GM18870 (cell line): ENCODE results near the gene GRAMD1C.
"Not testable (repeated sequence)": the region's sequence is repeated elsewhere in the genome, so short reads cannot be mapped to it uniquely, and the experiment has no call there.

Experiments used
- ATAC-seq: cut with Tn5 transposase; IDR thresholded peaks from one replicate; pipeline ENCODE4 v1.9.1; 2021; ENCODE audit warnings: moderate library complexity; ENCODE audit not compliant: unreplicated experiment

GRAMD1C gene

GRCh38 chr3:113838631-113839209, at the start of gene GRAMD1C:
GRAMD1C (plus strand) TSS chr3:113838788; CDS start chr3:113838910, 122 bp downstream.
- ATAC-seq = peak; percentile 67

GRCh38 chr3:113791381-113791780, 47.2 kb upstream of the GRAMD1C start:
- ATAC-seq = no peak

GRCh38 chr3:113794526-113794925, 44.1 kb upstream of the GRAMD1C start:
- ATAC-seq = no peak

- no peak for ATAC-seq
These were observed 42.9 kb upstream of the GRAMD1C start for GRCh38 chr3:113795693-113796092.

- no peak for ATAC-seq
These were observed 35.7 kb upstream of the GRAMD1C start for GRCh38 chr3:113802795-113803455.

GRCh38 chr3:113804661-113805060, 33.9 kb upstream of the GRAMD1C start:
- no peak for ATAC-seq

GRCh38 chr3:113805249-113805648, 33.3 kb upstream of the GRAMD1C start:
- no peak for ATAC-seq

- ATAC-seq = no peak
These were observed 25.7 kb upstream of the GRAMD1C start for GRCh38 chr3:113812854-113813253.

- ATAC-seq = no peak
These were observed 18.7 kb upstream of the GRAMD1C start for GRCh38 chr3:113819866-113820265.

GRCh38 chr3:113825090-113825489, 13.5 kb upstream of the GRAMD1C start:
- peak; percentile 85 for ATAC-seq

- ATAC-seq = peak; percentile 34
These were observed 10.0 kb upstream of the GRAMD1C start for GRCh38 chr3:113828600-113828999.

- ATAC-seq = no peak
These were observed 8.8 kb upstream of the GRAMD1C start for GRCh38 chr3:113829576-113830354.

- ATAC-seq = no peak
These were observed 7.6 kb upstream of the GRAMD1C start for GRCh38 chr3:113831103-113831355.

- peak; percentile 60 for ATAC-seq
These were observed 6.0 kb upstream of the GRAMD1C start for GRCh38 chr3:113832477-113833164.

- ATAC-seq = no peak
These were observed 3.6 kb upstream of the GRAMD1C start for GRCh38 chr3:113834983-113835382.

- no peak for ATAC-seq
These were observed 963 bp downstream of the GRAMD1C start for GRCh38 chr3:113839551-113839950.

GRCh38 chr3:113844622-113845222, 6.1 kb downstream of the GRAMD1C start:
- no peak for ATAC-seq

- ATAC-seq = no peak
These were observed 8.7 kb downstream of the GRAMD1C start for GRCh38 chr3:113847247-113847646.

- ATAC-seq = no peak
These were observed 9.3 kb downstream of the GRAMD1C start for GRCh38 chr3:113847664-113848461.

- ATAC-seq = not testable (repeated sequence)
These were observed 10.5 kb downstream of the GRAMD1C start for GRCh38 chr3:113849071-113849470.
